Loucy (cell line): Measurements from ENCODE around the gene SLC15A1.

Experiments used
- EZH2phosphoT487 ChIP-seq: fragments of 200-600 bp; IDR thresholded peaks from 2 replicates; pipeline ENCODE4 v1.6.1; 2018; ENCODE audit warnings: antibody characterized with exemption, mild to moderate bottlenecking, moderate library complexity, borderline replicate concordance
- TF ChIP-seq, protein P1 (sequence below): fragments of 200-600 bp; sonication (generic); conservative IDR thresholded peaks from 2 replicates; pipeline ENCODE4 v1.5.1; 2014; ENCODE audit warnings: mild to moderate bottlenecking, antibody characterized with exemption, low read length

DNA sequence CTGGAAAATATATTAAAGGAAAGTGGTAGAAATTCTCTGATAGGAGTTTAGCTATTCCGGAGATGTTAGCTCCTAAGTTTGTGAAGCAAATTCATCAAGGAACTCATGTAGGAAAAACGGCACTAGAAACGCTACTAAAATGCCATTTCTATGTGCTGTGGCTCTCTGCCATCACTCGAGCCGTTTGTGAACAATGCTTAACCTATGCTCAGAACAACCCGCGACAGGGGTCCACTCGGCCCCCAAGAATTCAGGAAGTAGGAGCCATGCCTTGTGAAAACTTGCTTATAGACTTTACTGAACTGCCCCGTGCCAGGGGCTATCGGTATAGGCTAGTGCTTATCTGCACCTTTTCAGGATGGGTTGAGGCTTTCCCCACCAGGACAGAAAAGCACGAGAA is 14.2 kb upstream of the SLC15A1 start:
- TF ChIP-seq, protein P1, sequence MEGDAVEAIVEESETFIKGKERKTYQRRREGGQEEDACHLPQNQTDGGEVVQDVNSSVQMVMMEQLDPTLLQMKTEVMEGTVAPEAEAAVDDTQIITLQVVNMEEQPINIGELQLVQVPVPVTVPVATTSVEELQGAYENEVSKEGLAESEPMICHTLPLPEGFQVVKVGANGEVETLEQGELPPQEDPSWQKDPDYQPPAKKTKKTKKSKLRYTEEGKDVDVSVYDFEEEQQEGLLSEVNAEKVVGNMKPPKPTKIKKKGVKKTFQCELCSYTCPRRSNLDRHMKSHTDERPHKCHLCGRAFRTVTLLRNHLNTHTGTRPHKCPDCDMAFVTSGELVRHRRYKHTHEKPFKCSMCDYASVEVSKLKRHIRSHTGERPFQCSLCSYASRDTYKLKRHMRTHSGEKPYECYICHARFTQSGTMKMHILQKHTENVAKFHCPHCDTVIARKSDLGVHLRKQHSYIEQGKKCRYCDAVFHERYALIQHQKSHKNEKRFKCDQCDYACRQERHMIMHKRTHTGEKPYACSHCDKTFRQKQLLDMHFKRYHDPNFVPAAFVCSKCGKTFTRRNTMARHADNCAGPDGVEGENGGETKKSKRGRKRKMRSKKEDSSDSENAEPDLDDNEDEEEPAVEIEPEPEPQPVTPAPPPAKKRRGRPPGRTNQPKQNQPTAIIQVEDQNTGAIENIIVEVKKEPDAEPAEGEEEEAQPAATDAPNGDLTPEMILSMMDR, result no peak
- TF ChIP-seq EZH2phosphoT487, result no peak
